Testis (tissue), 2 donors: ENCODE data around the gene ACP3.

Experiments used
- CTCF ChIP-seq, 3 experiments: fragments of 450-650 bp in 2 of 3; fragments of 200-600 bp in 1 of 3; sonication (generic) in 1 of 3; IDR thresholded peaks; one replicate each; pipeline ENCODE4 v1.5.1; 2016 to 2019; ENCODE audit warnings: antibody characterized with exemption in 3 of 3, mild to moderate bottlenecking in 2 of 3, moderate library complexity in 1 of 3
- POLR2A ChIP-seq: fragments of 450-650 bp; IDR thresholded peaks from one replicate; pipeline ENCODE4 v1.6.1; 2017; ENCODE audit warnings: antibody characterized with exemption, mild to moderate bottlenecking, moderate library complexity

GRCh38 chr3:132325103-132325606 is 7.9 kb downstream of the ACP3 start:
- TF ChIP-seq CTCF (IDR thresholded peaks at IDR 0.05) = no peak
- TF ChIP-seq POLR2A = no peak
